Fibroblast of lung (primary cell): ENCODE measurements around the gene CRYBA4. TPM values are rescaled to one million over a fixed set of nuclear protein-coding genes. Genes with fewer than 3 reads are reported as not detected.
"Not testable (repeated sequence)": the region's sequence is repeated elsewhere in the genome, so short reads cannot be mapped to it uniquely, and the experiment has no call there.

Experiments used
- DNase-seq, 2 donors: peaks; one replicate each; pipeline versions ENCODE4 v3.0.0 to v3.0.0-alpha.2; 2010; ENCODE audit warnings: low read depth in 2 of 2
- H2AFZ ChIP-seq: 2 replicates; pipeline ENCODE4 v1.5.1; 2012; ENCODE audit warnings: low read length, control low read depth, inconsistent platforms
- H3K27ac ChIP-seq: 2 replicates; pipeline ENCODE4 v1.5.1; 2011; ENCODE audit warnings: low read length, control low read depth; ENCODE audit not compliant: insufficient read depth
- H3K27me3 ChIP-seq: 2 replicates; pipeline ENCODE4 v1.5.1; 2011; ENCODE audit warnings: mild to moderate bottlenecking, low read length; ENCODE audit not compliant: control insufficient read depth, insufficient read depth
- H3K36me3 ChIP-seq: 2 replicates; pipeline ENCODE4 v1.5.1; 2011; ENCODE audit warnings: low read length; ENCODE audit not compliant: control insufficient read depth, insufficient read depth
- H3K4me1 ChIP-seq: 2 replicates; pipeline ENCODE4 v1.5.1; 2011; ENCODE audit warnings: low read length; ENCODE audit not compliant: control insufficient read depth, insufficient read depth; ENCODE audit errors: extremely low read depth
- H3K4me2 ChIP-seq: 2 replicates; pipeline ENCODE4 v1.5.1; 2011; ENCODE audit warnings: low read length, control low read depth; ENCODE audit not compliant: insufficient read depth; ENCODE audit errors: extremely low read depth
- H3K4me3 ChIP-seq, 4 experiments: fragments of 200-600 bp in 1 of 4; sonication (generic) in 1 of 4; replicated peaks in 1 of 4; 2 replicates each; pipeline ENCODE4 v1.5.1; 2011 to 2016; ENCODE audit warnings: low read length in 4 of 4, low read depth in 3 of 4, mild to moderate bottlenecking in 3 of 4, control low read depth in 2 of 4, inconsistent platforms in 1 of 4, mixed read lengths in 1 of 4; ENCODE audit not compliant: insufficient read depth in 1 of 4; ENCODE audit errors: control extremely low read depth in 1 of 4
- H3K79me2 ChIP-seq: 2 replicates; pipeline ENCODE4 v1.5.1; 2012; ENCODE audit warnings: mild to moderate bottlenecking, low read length, inconsistent platforms; ENCODE audit not compliant: control insufficient read depth, insufficient read depth
- H3K9ac ChIP-seq: 2 replicates; pipeline ENCODE4 v1.5.1; 2011; ENCODE audit warnings: mild to moderate bottlenecking, low read length, control low read depth; ENCODE audit not compliant: insufficient read depth
- H3K9me3 ChIP-seq: 2 replicates; pipeline ENCODE4 v1.5.1; 2012; ENCODE audit warnings: low read depth, low read length; ENCODE audit not compliant: control insufficient read depth, insufficient read depth
- H4K20me1 ChIP-seq: 2 replicates; pipeline ENCODE4 v1.5.1; 2011; ENCODE audit warnings: low read length; ENCODE audit not compliant: control insufficient read depth, insufficient read depth; ENCODE audit errors: extremely low read depth
- EZH2 ChIP-seq: IDR thresholded peaks from 2 replicates; pipeline ENCODE4 v1.5.1; 2012; ENCODE audit warnings: low read length, control low read depth, mild to moderate bottlenecking; ENCODE audit errors: missing control alignments
- polyA plus RNA-seq, 2 donors: library from polyadenylated mRNA; depleted of rRNA in 1 of 2; stranded (reverse) in 1 of 2; unstranded in 1 of 2; fragments of >200 nt; gene quantifications; 2 replicates each; pipeline ENCODE4 v1.2.1, GENCODE V29; 2011 to 2012; ENCODE audit warnings: missing spikeins in 1 of 2
- total RNA-seq: library from RNA; depleted of rRNA; stranded (reverse); fragments of >200 nt; gene quantifications from 2 replicates; pipeline ENCODE4 v1.2.1, GENCODE V29; 2014
- TF ChIP-seq, protein P1 (sequence below), 2 donors: IDR thresholded peaks in 1 of 2; conservative IDR thresholded peaks in 1 of 2; 1 replicate in 1 of 2; 2 replicates in 1 of 2; pipeline ENCODE4 v1.5.1; 2011 to 2012; ENCODE audit warnings: low read length in 2 of 2, control low read depth in 1 of 2, inconsistent platforms in 1 of 2, low read depth in 1 of 2, mild to moderate bottlenecking in 1 of 2

Gene CRYBA4
- total and polyA plus RNA-seq, 2 donors (not counting 1 experiment from before 2014, with no cell fraction given), result not detected

DNA sequence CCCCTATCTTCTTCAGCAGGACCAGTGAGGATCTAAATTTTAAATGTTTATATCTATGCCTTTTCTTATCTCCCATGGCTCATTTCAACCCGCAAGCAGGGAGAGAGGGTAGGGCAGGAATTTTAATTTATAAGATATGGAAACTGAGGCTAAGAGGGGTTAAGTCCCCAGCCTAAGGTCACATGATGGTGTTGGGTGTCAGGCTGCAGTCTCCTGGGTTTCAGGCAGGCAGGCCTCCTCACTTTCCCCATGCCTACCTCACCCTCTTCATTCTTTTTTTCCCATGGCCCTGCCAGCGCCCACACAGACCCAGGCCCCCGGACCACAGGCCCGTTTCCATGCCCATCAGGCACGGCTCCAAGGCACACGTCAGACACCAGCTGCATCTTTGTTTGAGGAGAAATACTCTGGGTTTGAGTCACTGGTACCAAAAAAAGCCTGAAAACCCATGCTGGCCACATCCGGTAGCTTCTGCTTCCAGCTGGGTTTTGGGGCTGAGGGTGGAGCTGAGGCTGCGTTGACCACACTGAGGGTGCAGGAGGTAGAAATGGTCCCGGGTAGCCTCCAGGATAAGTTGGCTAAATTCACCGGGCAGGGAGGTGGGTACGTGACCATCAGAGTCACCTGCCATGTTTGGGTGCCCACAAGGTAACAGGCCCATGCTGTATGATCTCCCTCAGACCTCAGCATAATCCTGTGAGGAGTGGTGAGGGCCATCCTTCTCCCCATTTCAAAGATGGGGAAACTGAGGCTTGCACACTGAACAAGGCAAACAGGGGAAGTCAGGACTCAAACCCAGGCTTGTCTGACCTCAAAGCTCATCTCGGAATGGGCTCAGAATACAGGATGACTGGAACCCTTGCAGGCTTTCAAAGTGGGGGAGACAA lies 11.4 kb upstream of the CRYBA4 start:
- no peak overlapping the region for H3K4me3 ChIP-seq
- H3K9me3 ChIP-seq, result no peaks in the 10 kb centered on the region
- H3K27me3 ChIP-seq, result no peaks in the 10 kb centered on the region
- no peak overlapping the region for H2AFZ ChIP-seq
- peak overlapping the region; percentile 51 for H3K4me2 ChIP-seq
- H3K79me2 ChIP-seq, result no peaks in the 10 kb centered on the region
- peak overlapping the region; percentile 60 for H3K27ac ChIP-seq
- H4K20me1 ChIP-seq, result no peaks in the 10 kb centered on the region
- H3K9ac ChIP-seq, result no peak overlapping the region
- peaks cover 10% of the 10 kb centered on the region for H3K4me1 ChIP-seq
- DNase-seq, result peak; percentile 88 to 97
- TF ChIP-seq, protein P1, sequence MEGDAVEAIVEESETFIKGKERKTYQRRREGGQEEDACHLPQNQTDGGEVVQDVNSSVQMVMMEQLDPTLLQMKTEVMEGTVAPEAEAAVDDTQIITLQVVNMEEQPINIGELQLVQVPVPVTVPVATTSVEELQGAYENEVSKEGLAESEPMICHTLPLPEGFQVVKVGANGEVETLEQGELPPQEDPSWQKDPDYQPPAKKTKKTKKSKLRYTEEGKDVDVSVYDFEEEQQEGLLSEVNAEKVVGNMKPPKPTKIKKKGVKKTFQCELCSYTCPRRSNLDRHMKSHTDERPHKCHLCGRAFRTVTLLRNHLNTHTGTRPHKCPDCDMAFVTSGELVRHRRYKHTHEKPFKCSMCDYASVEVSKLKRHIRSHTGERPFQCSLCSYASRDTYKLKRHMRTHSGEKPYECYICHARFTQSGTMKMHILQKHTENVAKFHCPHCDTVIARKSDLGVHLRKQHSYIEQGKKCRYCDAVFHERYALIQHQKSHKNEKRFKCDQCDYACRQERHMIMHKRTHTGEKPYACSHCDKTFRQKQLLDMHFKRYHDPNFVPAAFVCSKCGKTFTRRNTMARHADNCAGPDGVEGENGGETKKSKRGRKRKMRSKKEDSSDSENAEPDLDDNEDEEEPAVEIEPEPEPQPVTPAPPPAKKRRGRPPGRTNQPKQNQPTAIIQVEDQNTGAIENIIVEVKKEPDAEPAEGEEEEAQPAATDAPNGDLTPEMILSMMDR (conservative IDR thresholded peaks at IDR 0.05 in 1 of 2, IDR thresholded peaks at IDR 0.05 in 1 of 2; ENCODE audit: low read depth in 1 of 2, low read length in 2 of 2), result no peak
- no peak for TF ChIP-seq EZH2
- H3K36me3 ChIP-seq, result no peaks in the 10 kb centered on the region

DNA sequence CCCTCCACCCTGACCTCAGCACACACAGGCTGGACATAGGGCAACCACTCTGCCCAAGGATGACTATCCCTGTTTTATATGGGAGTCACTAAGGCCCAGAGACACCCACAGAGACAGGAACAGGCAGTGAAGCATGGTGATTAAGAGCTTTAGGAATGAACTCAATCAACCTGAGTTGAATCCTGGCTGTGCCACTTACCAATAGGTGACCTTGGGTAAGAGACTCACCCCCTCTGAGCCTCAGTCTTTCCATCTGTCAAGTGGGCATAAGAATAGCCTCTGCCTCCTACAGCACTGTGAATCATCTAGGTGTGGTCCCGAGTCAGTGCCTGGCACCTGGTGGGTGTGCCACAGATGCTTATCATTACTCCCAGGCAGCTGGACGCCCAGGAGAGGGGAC lies 10.8 kb upstream of the CRYBA4 start:
- Histone ChIP-seq H4K20me1 (no peaks in the 10 kb centered on the region), H3K27ac (peak overlapping the region; percentile 60), H3K36me3 (no peaks in the 10 kb centered on the region), H3K9me3 (no peaks in the 10 kb centered on the region), H3K4me1 (peaks cover 10% of the 10 kb centered on the region), H3K79me2 (no peaks in the 10 kb centered on the region), H3K27me3 (no peaks in the 10 kb centered on the region), H2AFZ (no peak overlapping the region), H3K4me3 (no peak overlapping the region), H3K9ac (no peak overlapping the region), H3K4me2 (no peak overlapping the region)
- DNase-seq, result peak in 1 of 2 donors; percentile 60
- TF ChIP-seq, protein P1 (conservative IDR thresholded peaks at IDR 0.05 in 1 of 2, IDR thresholded peaks at IDR 0.05 in 1 of 2; ENCODE audit: low read depth in 1 of 2, low read length in 2 of 2), result no peak
- no peak for TF ChIP-seq EZH2

DNA sequence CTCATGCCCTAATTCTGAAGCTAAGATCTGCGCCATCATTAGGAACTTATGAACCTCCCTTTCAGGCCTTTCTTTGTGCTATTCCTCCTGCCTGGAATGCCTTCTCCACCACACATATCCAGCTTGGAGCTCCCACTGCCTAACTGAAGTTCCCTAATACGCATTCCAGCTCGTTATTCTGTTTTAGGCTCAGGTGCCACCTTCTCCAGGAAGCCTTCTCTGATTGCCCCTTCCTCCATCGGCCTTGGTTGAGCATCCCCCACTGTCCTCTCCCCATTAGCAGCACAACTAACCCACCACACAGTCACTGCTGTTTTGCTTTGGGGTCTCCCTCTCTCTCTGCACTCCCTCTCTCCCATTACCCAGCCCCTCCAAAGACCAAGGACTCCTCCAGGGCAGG lies 9.1 kb upstream of the CRYBA4 start:
- Histone ChIP-seq H2AFZ (no peak overlapping the region), H3K9me3 (no peaks in the 10 kb centered on the region), H3K27ac (no peak overlapping the region), H3K36me3 (no peaks in the 10 kb centered on the region), H3K4me1 (peaks cover 13% of the 10 kb centered on the region), H3K4me2 (no peak overlapping the region), H3K79me2 (no peaks in the 10 kb centered on the region), H4K20me1 (no peaks in the 10 kb centered on the region), H3K4me3 (no peak overlapping the region), H3K27me3 (no peaks in the 10 kb centered on the region), H3K9ac (no peak overlapping the region)
- no peak for TF ChIP-seq EZH2
- TF ChIP-seq, protein P1 (conservative IDR thresholded peaks at IDR 0.05 in 1 of 2, IDR thresholded peaks at IDR 0.05 in 1 of 2; ENCODE audit: low read depth in 1 of 2, low read length in 2 of 2), result no peak
- no peak for DNase-seq

- not testable (repeated sequence) for H2AFZ ChIP-seq
- H3K4me1 ChIP-seq, result peaks cover 15% of the 10 kb centered on the region
These were observed 8.0 kb upstream of the CRYBA4 start for GRCh38 chr22:26613753-26614152.

More at GRCh38 chr22:26613753-26614152, 8.0 kb upstream of the CRYBA4 start:
- H3K27me3 ChIP-seq, H3K4me3 ChIP-seq, H3K4me2 ChIP-seq, H3K9me3 ChIP-seq, DNase-seq, H3K9ac ChIP-seq, H3K27ac ChIP-seq, H3K79me2 ChIP-seq, H3K36me3 ChIP-seq, H4K20me1 ChIP-seq: not testable (repeated sequence)
